ENCODE results near the gene TMED8. TPM values are rescaled to one million over a fixed set of nuclear protein-coding genes. Genes with fewer than 3 reads are reported as not detected.

TMED8 gene
- total RNA-seq, 1 donor from 2014 or later, result 10.9 TPM

DNA sequence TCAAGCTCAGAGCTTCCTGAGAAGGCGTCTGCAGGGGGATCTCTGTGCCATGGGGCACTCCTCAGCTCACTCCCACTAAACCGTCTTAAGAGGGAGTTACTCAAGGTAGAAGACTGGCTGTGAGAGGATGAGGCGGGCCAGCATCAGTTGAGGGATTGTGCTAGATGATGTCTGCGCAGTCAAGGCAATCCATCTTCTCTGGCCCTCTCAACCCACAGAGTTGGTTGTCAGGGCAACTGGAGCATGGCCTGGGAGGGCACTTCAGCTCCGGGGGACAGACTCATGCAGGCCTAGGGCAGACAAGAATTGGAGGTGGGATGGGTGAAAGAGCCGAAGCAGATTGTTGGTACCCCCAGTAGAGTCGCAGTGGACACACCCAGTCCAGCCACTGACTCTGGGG, 47.0 kb downstream of the TMED8 start:
- no peak overlapping the region for H3K27ac Mint-ChIP-seq (ENCODE audit: unreplicated experiment)
- no peaks in the 10 kb centered on the region for H3K4me1 Mint-ChIP-seq (ENCODE audit: unreplicated experiment)
- no peaks in the 10 kb centered on the region for H3K27me3 Mint-ChIP-seq (ENCODE audit: unreplicated experiment)
- no peaks in the 10 kb centered on the region for H3K9me3 Mint-ChIP-seq (ENCODE audit: unreplicated experiment)
- no peak overlapping the region for H3K4me3 Mint-ChIP-seq (ENCODE audit: unreplicated experiment)
- DNase-seq (ENCODE audit: extremely low spot score, unreplicated experiment), result no peak
- H3K36me3 Mint-ChIP-seq (ENCODE audit: unreplicated experiment), result no peaks in the 10 kb centered on the region
- TF ChIP-seq, protein P1, sequence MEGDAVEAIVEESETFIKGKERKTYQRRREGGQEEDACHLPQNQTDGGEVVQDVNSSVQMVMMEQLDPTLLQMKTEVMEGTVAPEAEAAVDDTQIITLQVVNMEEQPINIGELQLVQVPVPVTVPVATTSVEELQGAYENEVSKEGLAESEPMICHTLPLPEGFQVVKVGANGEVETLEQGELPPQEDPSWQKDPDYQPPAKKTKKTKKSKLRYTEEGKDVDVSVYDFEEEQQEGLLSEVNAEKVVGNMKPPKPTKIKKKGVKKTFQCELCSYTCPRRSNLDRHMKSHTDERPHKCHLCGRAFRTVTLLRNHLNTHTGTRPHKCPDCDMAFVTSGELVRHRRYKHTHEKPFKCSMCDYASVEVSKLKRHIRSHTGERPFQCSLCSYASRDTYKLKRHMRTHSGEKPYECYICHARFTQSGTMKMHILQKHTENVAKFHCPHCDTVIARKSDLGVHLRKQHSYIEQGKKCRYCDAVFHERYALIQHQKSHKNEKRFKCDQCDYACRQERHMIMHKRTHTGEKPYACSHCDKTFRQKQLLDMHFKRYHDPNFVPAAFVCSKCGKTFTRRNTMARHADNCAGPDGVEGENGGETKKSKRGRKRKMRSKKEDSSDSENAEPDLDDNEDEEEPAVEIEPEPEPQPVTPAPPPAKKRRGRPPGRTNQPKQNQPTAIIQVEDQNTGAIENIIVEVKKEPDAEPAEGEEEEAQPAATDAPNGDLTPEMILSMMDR (IDR thresholded peaks at IDR 0.05), result no peak

DNA sequence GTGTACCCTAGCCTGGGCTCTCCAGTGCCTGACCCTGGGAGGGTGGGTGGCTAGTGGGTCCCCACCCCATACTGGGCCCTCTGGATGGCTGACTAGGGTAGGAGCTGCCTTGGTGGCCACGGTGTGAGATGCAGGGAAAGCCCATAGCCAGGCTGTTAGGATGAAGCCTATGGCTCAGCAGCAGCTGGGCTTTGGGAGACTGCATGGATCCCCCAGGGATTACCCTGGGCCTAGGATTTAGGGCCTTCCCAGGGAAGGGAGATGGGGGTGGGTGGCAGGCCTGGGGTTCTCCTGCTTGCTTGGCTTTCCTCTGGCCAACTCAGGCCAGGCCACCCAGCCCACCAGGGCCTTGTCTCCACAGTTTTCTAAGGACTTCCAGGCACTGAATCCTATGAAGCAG, 49.8 kb downstream of the TMED8 start:
- H3K4me1 Mint-ChIP-seq (ENCODE audit: unreplicated experiment), result peaks cover 5% of the 10 kb centered on the region
- TF ChIP-seq, protein P1 (IDR thresholded peaks at IDR 0.05), result no peak
- no peak for DNase-seq (ENCODE audit: extremely low spot score, unreplicated experiment)
- H3K36me3 Mint-ChIP-seq (ENCODE audit: unreplicated experiment), result no peaks in the 10 kb centered on the region
- H3K27ac Mint-ChIP-seq (ENCODE audit: unreplicated experiment), result no peak overlapping the region
- H3K4me3 Mint-ChIP-seq (ENCODE audit: unreplicated experiment), result no peak overlapping the region
- no peaks in the 10 kb centered on the region for H3K27me3 Mint-ChIP-seq (ENCODE audit: unreplicated experiment)
- no peaks in the 10 kb centered on the region for H3K9me3 Mint-ChIP-seq (ENCODE audit: unreplicated experiment)

DNA sequence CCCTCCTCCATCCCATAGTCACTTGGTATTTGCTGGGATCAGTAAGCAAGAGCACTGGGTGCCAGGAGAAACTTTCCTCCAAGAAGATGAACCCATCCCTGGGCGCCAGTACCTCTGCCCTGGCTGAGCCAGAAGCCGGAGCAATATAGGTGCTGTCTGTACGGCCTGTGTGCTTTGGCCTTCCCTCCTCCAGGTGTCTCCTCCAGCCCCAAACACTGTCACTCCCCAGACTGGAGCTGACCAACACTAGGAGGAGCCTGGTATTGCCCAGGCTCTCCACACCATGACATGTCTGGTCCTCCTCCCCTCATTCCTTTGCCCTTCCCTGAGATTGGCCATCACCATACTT, 51.2 kb downstream of the TMED8 start:
- TF ChIP-seq, protein P1 (IDR thresholded peaks at IDR 0.05), result no peak
- Mint-ChIP-seq H3K27ac (ENCODE audit: unreplicated experiment) (no peak overlapping the region), H3K4me1 (ENCODE audit: unreplicated experiment) (peaks cover 10% of the 10 kb centered on the region), H3K36me3 (ENCODE audit: unreplicated experiment) (no peaks in the 10 kb centered on the region), H3K4me3 (ENCODE audit: unreplicated experiment) (no peak overlapping the region), H3K9me3 (ENCODE audit: unreplicated experiment) (no peaks in the 10 kb centered on the region), H3K27me3 (ENCODE audit: unreplicated experiment) (no peaks in the 10 kb centered on the region)
- DNase-seq (ENCODE audit: extremely low spot score, unreplicated experiment), result no peak

DNA sequence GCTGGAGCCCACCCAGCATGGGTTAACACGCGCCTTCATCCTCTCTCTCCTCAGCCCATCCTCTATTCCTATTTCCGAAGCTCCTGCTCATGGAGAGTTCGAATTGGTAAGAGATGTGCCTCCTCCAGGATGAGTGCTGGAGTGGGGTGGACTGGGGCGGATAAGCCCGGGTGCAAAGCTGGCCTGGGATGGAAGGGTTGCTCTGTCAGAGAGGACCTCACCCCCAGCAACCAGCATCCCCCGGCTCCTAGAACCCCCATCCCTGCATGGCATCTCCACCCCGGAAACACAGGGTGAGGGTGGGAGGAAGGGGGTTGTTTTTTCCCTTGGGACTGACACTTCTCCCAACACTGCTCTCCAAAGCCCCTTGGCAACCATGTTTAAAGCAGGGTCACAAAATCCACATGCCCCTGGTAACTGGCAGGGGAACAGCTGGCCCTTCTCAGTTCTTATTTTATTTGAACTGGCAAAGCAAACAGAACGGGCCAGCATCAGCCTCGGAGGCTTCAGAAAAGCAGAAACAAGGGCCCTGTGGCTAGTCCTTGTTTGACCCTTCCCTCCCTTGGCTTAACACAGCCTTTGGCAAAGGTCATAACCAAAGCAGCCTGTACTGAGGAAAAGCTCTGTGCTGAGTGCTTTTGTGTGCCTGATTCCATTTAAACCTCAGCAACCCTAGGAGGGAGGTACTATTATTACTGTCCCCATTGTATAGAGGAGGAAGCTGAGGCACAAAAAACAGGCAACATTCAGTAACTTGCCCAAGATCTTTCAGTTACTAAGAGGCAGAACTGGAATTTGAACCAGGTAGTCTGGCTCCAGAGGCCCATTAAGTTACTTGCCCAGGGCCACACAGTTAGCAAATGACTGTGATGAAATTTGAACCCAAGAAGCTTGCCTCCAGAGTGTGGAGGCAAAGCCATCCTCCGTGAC, 51.8 kb downstream of the TMED8 start:
- no peak overlapping the region for H3K4me3 Mint-ChIP-seq (ENCODE audit: unreplicated experiment)
- peaks cover 11% of the 10 kb centered on the region for H3K4me1 Mint-ChIP-seq (ENCODE audit: unreplicated experiment)
- no peak for DNase-seq (ENCODE audit: extremely low spot score, unreplicated experiment)
- H3K36me3 Mint-ChIP-seq (ENCODE audit: unreplicated experiment), result no peaks in the 10 kb centered on the region
- TF ChIP-seq, protein P1 (IDR thresholded peaks at IDR 0.05), result no peak
- no peaks in the 10 kb centered on the region for H3K9me3 Mint-ChIP-seq (ENCODE audit: unreplicated experiment)
- H3K27me3 Mint-ChIP-seq (ENCODE audit: unreplicated experiment), result no peaks in the 10 kb centered on the region
- H3K27ac Mint-ChIP-seq (ENCODE audit: unreplicated experiment), result no peak overlapping the region

DNA sequence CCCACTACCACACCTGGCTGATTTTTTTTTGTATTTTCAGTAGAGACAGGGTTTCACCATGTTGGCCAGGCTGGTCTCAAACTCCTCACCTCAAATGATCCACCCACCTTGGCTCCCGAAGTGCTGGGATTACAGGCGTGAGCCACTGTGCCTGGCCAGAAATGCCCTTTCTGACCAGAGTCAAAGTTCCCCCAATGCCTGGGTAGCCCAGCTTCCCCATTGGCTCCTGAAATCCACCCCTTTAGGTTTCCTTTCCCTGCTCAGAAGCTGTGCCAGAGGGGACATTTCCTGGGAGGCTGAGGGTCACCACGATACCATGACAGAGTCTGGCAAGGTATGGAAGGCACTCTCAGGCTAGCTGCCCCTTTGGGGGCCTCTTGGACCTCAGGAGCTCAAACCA, 52.6 kb downstream of the TMED8 start:
- Mint-ChIP-seq H3K9me3 (ENCODE audit: unreplicated experiment) (no peaks in the 10 kb centered on the region), H3K27me3 (ENCODE audit: unreplicated experiment) (no peaks in the 10 kb centered on the region), H3K4me1 (ENCODE audit: unreplicated experiment) (peaks cover 18% of the 10 kb centered on the region), H3K27ac (ENCODE audit: unreplicated experiment) (no peak overlapping the region), H3K4me3 (ENCODE audit: unreplicated experiment) (no peak overlapping the region), H3K36me3 (ENCODE audit: unreplicated experiment) (no peaks in the 10 kb centered on the region)
- TF ChIP-seq, protein P1 (IDR thresholded peaks at IDR 0.05), result no peak
- no peak for DNase-seq (ENCODE audit: extremely low spot score, unreplicated experiment)

Measured in osteocyte (in vitro differentiated cells).